H1 (cell line): ENCODE results near the gene CAMTA1. TPM values are rescaled to one million over a fixed set of nuclear protein-coding genes. Genes with fewer than 3 reads are reported as not detected.

ENCODE experiments used
- CTCF ChIA-PET: fragments of 300-600 bp; sonication (Branson Sonifier 250); formaldehyde crosslinking; loops from one replicate; lab custom pipeline; 2021; ENCODE audit not compliant: partially characterized antibody; lab: Charles Lee
- POLR2A ChIA-PET: fragments of 300-600 bp; sonication (Branson Sonifier 250); formaldehyde crosslinking; loops from one replicate; lab custom pipeline; 2021; ENCODE audit warnings: inconsistent platforms; ENCODE audit not compliant: partially characterized antibody; lab: Charles Lee
- DNase-seq, 2 experiments: peaks; one replicate each; pipeline versions ENCODE4 v3.0.0 to v3.0.0-alpha.2; 2010 to 2022; ENCODE audit warnings: low spot score in 2 of 2, low read depth in 1 of 2, mixed read lengths in 1 of 2
- FAIRE-seq: peaks from 2 replicates; lab custom pipeline; 2011; peaks lifted over from hg19 to GRCh38; lab: Jason Lieb, UNC
- H2AFZ ChIP-seq: 2 replicates; pipeline ENCODE4 v1.8.1; 2012; ENCODE audit warnings: low read length, inconsistent platforms
- H2AK5ac ChIP-seq: 2 replicates; pipeline ENCODE4 v1.6.1; 2013; ENCODE audit warnings: low read depth, low read length
- H2BK120ac ChIP-seq: replicated peaks from 2 replicates; pipeline ENCODE3; 2013; ENCODE audit warnings: low read depth, low read length, inconsistent platforms
- H2BK12ac ChIP-seq: 2 replicates; pipeline ENCODE4 v1.6.1; 2013; ENCODE audit warnings: low read depth, low read length
- H2BK15ac ChIP-seq: 2 replicates; pipeline ENCODE4 v1.6.1; 2013; ENCODE audit warnings: low read length
- H2BK20ac ChIP-seq: 2 replicates; pipeline ENCODE4 v1.6.1; 2013; ENCODE audit warnings: low read length
- H2BK5ac ChIP-seq: 2 replicates; pipeline ENCODE4 v1.6.1; 2013; ENCODE audit warnings: low read depth, low read length
- H3K14ac ChIP-seq: 2 replicates; pipeline ENCODE4 v1.6.1; 2013; ENCODE audit warnings: inconsistent platforms; ENCODE audit not compliant: insufficient read length
- H3K18ac ChIP-seq: 2 replicates; pipeline ENCODE4 v1.6.1; 2013; ENCODE audit warnings: low read length; ENCODE audit errors: extremely low read depth
- H3K23ac ChIP-seq: 2 replicates; pipeline ENCODE4 v1.6.1; 2013; ENCODE audit warnings: inconsistent platforms; ENCODE audit not compliant: insufficient read length
- H3K23me2 ChIP-seq: 2 replicates; pipeline ENCODE4 v1.6.1; 2013; ENCODE audit warnings: low read depth, low read length
- H3K27ac ChIP-seq: 2 replicates; pipeline ENCODE4 v1.6.1; 2011; ENCODE audit warnings: low read depth, low read length, inconsistent platforms
- H3K27me3 ChIP-seq, 4 experiments: replicated peaks in 1 of 4; 1 replicate in 1 of 4; 2 replicates in 3 of 4; pipeline versions ENCODE4 v1.6.1 to v1.8.1; 2011 to 2013; ENCODE audit warnings: low read length in 3 of 4, mild to moderate bottlenecking in 3 of 4, inconsistent platforms in 2 of 4, mixed read lengths in 2 of 4, moderate library complexity in 1 of 4; ENCODE audit not compliant: control insufficient read depth in 3 of 4, insufficient read depth in 3 of 4; ENCODE audit errors: extremely low read depth in 1 of 4
- H3K36me3 ChIP-seq, 4 experiments: 2 replicates each; pipeline versions ENCODE4 v1.6.1 to v1.8.1; 2011 to 2013; ENCODE audit warnings: mild to moderate bottlenecking in 4 of 4, low read length in 3 of 4, moderate library complexity in 2 of 4, control low read depth in 1 of 4, inconsistent platforms in 1 of 4; ENCODE audit not compliant: insufficient read depth in 4 of 4, control insufficient read depth in 2 of 4
- H3K4ac ChIP-seq: replicated peaks from 2 replicates; pipeline ENCODE3; 2013; ENCODE audit warnings: low read length, low read depth, mixed read lengths, inconsistent platforms; ENCODE audit not compliant: insufficient read length
- H3K4me1 ChIP-seq, 4 experiments: replicated peaks in 1 of 4; 1 replicate in 1 of 4; 2 replicates in 3 of 4; pipeline versions ENCODE4 v1.6.1 to v1.8.1; 2011 to 2013; ENCODE audit warnings: low read length in 3 of 4, inconsistent platforms in 2 of 4, mixed read lengths in 1 of 4; ENCODE audit not compliant: insufficient read depth in 4 of 4, control insufficient read depth in 3 of 4
- H3K4me2 ChIP-seq, 2 experiments: 2 replicates each; pipeline versions ENCODE4 v1.6.1 to v1.8.1; 2011 to 2013; ENCODE audit warnings: low read depth in 2 of 2, low read length in 2 of 2, control low read depth in 1 of 2, inconsistent platforms in 1 of 2, mild to moderate bottlenecking in 1 of 2; ENCODE audit not compliant: insufficient read depth in 1 of 2
- H3K4me3 ChIP-seq, 4 experiments: fragments of 200-600, 300-600 bp in 1 of 4; sonication (generic), shearing (Covaris generic), sonication (Bioruptor Twin) in 1 of 4; 2 replicates each; pipeline versions ENCODE4 v1.5.1 to v1.8.1; 2011 to 2016; ENCODE audit warnings: low read length in 4 of 4, low read depth in 3 of 4, control low read depth in 2 of 4, inconsistent platforms in 2 of 4, mild to moderate bottlenecking in 2 of 4, mixed read lengths in 1 of 4, moderate library complexity in 1 of 4; ENCODE audit not compliant: insufficient read depth in 2 of 4; ENCODE audit errors: extremely low read depth in 1 of 4
- H3K56ac ChIP-seq: replicated peaks from 2 replicates; pipeline ENCODE3; 2013; ENCODE audit warnings: low read depth, mild to moderate bottlenecking, mixed read lengths, low read length, inconsistent platforms; ENCODE audit not compliant: insufficient read length
- H3K79me1 ChIP-seq: 2 replicates; pipeline ENCODE4 v1.6.1; 2013; ENCODE audit warnings: low read depth, low read length, control low read depth
- H3K79me2 ChIP-seq, 2 experiments: 2 replicates each; pipeline versions ENCODE4 v1.6.1 to v1.8.1; 2012 to 2013; ENCODE audit warnings: low read length in 2 of 2, mild to moderate bottlenecking in 2 of 2, inconsistent platforms in 1 of 2; ENCODE audit not compliant: insufficient read depth in 2 of 2, control insufficient read depth in 1 of 2
- H3K9ac ChIP-seq, 4 experiments: replicated peaks in 1 of 4; 1 replicate in 1 of 4; 2 replicates in 3 of 4; pipeline versions ENCODE4 v1.6.1 to v1.8.1; 2011 to 2013; ENCODE audit warnings: low read depth in 3 of 4, low read length in 3 of 4, control low read depth in 2 of 4, mild to moderate bottlenecking in 2 of 4, moderate library complexity in 2 of 4, inconsistent platforms in 1 of 4; ENCODE audit errors: extremely low read depth in 1 of 4
- H3K9me3 ChIP-seq, 2 experiments: 2 replicates each; pipeline versions ENCODE4 v1.6.1 to v1.8.1; 2012 to 2013; ENCODE audit warnings: mild to moderate bottlenecking in 2 of 2, moderate library complexity in 2 of 2, control low read depth in 1 of 2, inconsistent platforms in 1 of 2, low read depth in 1 of 2, low read length in 1 of 2, mixed read lengths in 1 of 2; ENCODE audit not compliant: insufficient read depth in 2 of 2
- H4K20me1 ChIP-seq, 2 experiments: replicated peaks in 1 of 2; 2 replicates each; pipeline versions ENCODE3 to v1.8.1; 2011 to 2013; ENCODE audit warnings: inconsistent platforms in 2 of 2, low read length in 2 of 2, mild to moderate bottlenecking in 1 of 2; ENCODE audit not compliant: insufficient read depth in 2 of 2, control insufficient read depth in 1 of 2
- H4K5ac ChIP-seq: 2 replicates; pipeline ENCODE4 v1.6.1; 2013; ENCODE audit warnings: low read length, low read depth, mixed read lengths, inconsistent platforms; ENCODE audit not compliant: insufficient read length
- H4K8ac ChIP-seq: 2 replicates; pipeline ENCODE4 v1.8.0; 2013; ENCODE audit warnings: mild to moderate bottlenecking, moderate library complexity, low read length, inconsistent platforms; ENCODE audit not compliant: insufficient read depth; ENCODE audit errors: extremely low read depth
- H4K91ac ChIP-seq: replicated peaks from 2 replicates; pipeline ENCODE3; 2013; ENCODE audit warnings: low read length, mixed read lengths, inconsistent platforms; ENCODE audit not compliant: insufficient read length
- BRCA1 ChIP-seq: IDR thresholded peaks from 2 replicates; pipeline ENCODE4 v1.6.1; 2012; ENCODE audit warnings: low read depth, low read length, improper control_type of control experiment
- GTF2F1 ChIP-seq: IDR thresholded peaks from 2 replicates; pipeline ENCODE4 v1.6.1; 2012; ENCODE audit warnings: low read depth, low read length, improper control_type of control experiment, borderline replicate concordance
- KDM1A ChIP-seq: fragments of 200-600, 300-600 bp; sonication (generic); IDR thresholded peaks from 2 replicates; pipeline ENCODE4 v1.7.1; 2016; ENCODE audit warnings: mild to moderate bottlenecking, low read length, borderline replicate concordance
- MAX ChIP-seq: IDR thresholded peaks from 2 replicates; pipeline ENCODE4 v1.6.1; 2012; ENCODE audit warnings: inconsistent platforms
- POLR2AphosphoS5 ChIP-seq: IDR thresholded peaks from 2 replicates; pipeline ENCODE4 v1.6.1; 2011; ENCODE audit warnings: low read depth, low read length
- SAP30 ChIP-seq: fragments of 300-600 bp; sonication (generic); IDR thresholded peaks from 2 replicates; pipeline ENCODE4 v1.7.1; 2012; ENCODE audit warnings: low read length, moderate library complexity, mild to moderate bottlenecking, inconsistent platforms; ENCODE audit not compliant: insufficient read depth, insufficient replicate concordance
- SIRT6 ChIP-seq: IDR thresholded peaks from one replicate; pipeline ENCODE4 v1.7.1; 2012; ENCODE audit warnings: low read length, inconsistent platforms
- SIX5 ChIP-seq: IDR thresholded peaks from 2 replicates; pipeline ENCODE4 v1.6.1; 2011; ENCODE audit warnings: mild to moderate bottlenecking, low read depth, low read length
- TCF12 ChIP-seq: IDR thresholded peaks from 2 replicates; pipeline ENCODE4 v1.6.1; 2011; ENCODE audit warnings: low read depth, mild to moderate bottlenecking, low read length
- WGBS, 2 experiments: shearing (Covaris generic) in 1 of 2; methylation state at CpG; one replicate each; pipeline versions ENCODE4 v1.1.6 to v1.1.7; 2013 to 2015; ENCODE audit warnings: low lambda C conversion rate in 2 of 2, mixed read lengths in 2 of 2, inconsistent platforms in 1 of 2, low coverage in 1 of 2, missing lambda C conversion rate in 1 of 2; ENCODE audit not compliant: insufficient replicate concordance in 2 of 2, insufficient coverage in 1 of 2, insufficient read length in 1 of 2; ENCODE audit errors: extremely low coverage in 1 of 2, missing lambda C conversion rate in 1 of 2; 5-methylcytosine and 5-hydroxymethylcytosine counted together
- polyA plus RNA-seq, 7 experiments: library from polyadenylated mRNA; depleted of rRNA in 3 of 7; stranded (reverse) in 5 of 7; unstranded in 2 of 7; fragments of >200 nt in 5 of 7; fragments of 200-250 nt in 2 of 7; gene quantifications; 1 replicate in 5 of 7; 2 replicates in 1 of 7; 4 replicates in 1 of 7; pipeline versions ENCODE4 v1.2.1 to v1.2.3, GENCODE V29; 2011 to 2013; ENCODE audit warnings: missing spikeins in 2 of 7, mixed read lengths in 2 of 7
- total RNA-seq: library from RNA; stranded (reverse); fragmentation: NEBNext Ultra II Directional; extraction: Animal tissue kit (Norgen Biotek cat#: 25700); gene quantifications from 2 replicates; pipeline ENCODE4 v1.2.1, GENCODE V29; 2021

The CAMTA1 gene
- total and polyA plus RNA-seq, 2 of the 8 experiments (the other 6 are each of a cell fraction or from before 2014, with no cell fraction given): 65.0 to 119 TPM

- Histone ChIP-seq H4K91ac (no peak overlapping the region), H3K23me2 (no peaks in the 10 kb centered on the region), H4K20me1 (no peaks in the 10 kb centered on the region), H3K4me1 (peaks cover 0 to 4% (median 2%) of the 10 kb centered on the region in 4 experiments; a peak in 3 of 7 replicates), H3K9ac (no peak overlapping the region), H2AK5ac (no peak overlapping the region), H2BK20ac (no peak overlapping the region), H3K14ac (no peak overlapping the region), H3K18ac (no peak overlapping the region), H4K8ac (no peak overlapping the region; the same call in 1 of the 2 replicates), H2BK120ac (no peak overlapping the region), H3K27me3 (no peaks in the 10 kb centered on the region), H2AFZ (no peak overlapping the region), H3K4me3 (no peak overlapping the region), H3K9me3 (no peaks in the 10 kb centered on the region), H2BK5ac (no peak overlapping the region), H3K79me2 (no peaks in the 10 kb centered on the region), H3K23ac (no peak overlapping the region), H3K56ac (no peak overlapping the region), H4K5ac (no peak overlapping the region), H3K36me3 (no peaks in the 10 kb centered on the region), H3K4ac (no peak overlapping the region), H3K27ac (no peak overlapping the region; the same call in 1 of the 2 replicates), H2BK15ac (no peak overlapping the region), H3K4me2 (no peak overlapping the region), H3K79me1 (no peaks in the 10 kb centered on the region), H2BK12ac (no peak overlapping the region)
- no peak for DNase-seq
- WGBS, 2 experiments: 95% methylated on average over 7 of the region's 7 CpGs; no CpG with 5 or more reads in 1 of the 2 experiments
- CTCF ChIA-PET: interaction anchor here (0.8 to 4.4 kb wide), 8 partner anchors 8 to 74 kb away, joined by 3 to 19 read pairs (median 3); no protein-coding TSS in a partner anchor
- FAIRE-seq: no peak
- POLR2A ChIA-PET: interaction anchor here (0.8 to 1.6 kb wide), 3 partner anchors 8 to 177 kb away, joined by 3 to 5 read pairs (median 3); no protein-coding TSS in a partner anchor
- no peak for TF ChIP-seq BRCA1
- TF ChIP-seq KDM1A: no peak
- TF ChIP-seq MAX: no peak
- no peak for TF ChIP-seq TCF12
- no peak for TF ChIP-seq SIX5
- TF ChIP-seq GTF2F1: no peak
- no peak for TF ChIP-seq SAP30
- TF ChIP-seq SIRT6: no peak
- TF ChIP-seq POLR2AphosphoS5: no peak
These were observed 742.4 kb downstream of the CAMTA1 start for GRCh38 chr1:7527733-7528045.
